ENCODE results near the gene MSH3. TPM values are rescaled to one million over a fixed set of nuclear protein-coding genes. Genes with fewer than 3 reads are reported as not detected.

MSH3 gene
- total RNA-seq, 1 donor from 2014 or later, result 15.4 TPM

DNA sequence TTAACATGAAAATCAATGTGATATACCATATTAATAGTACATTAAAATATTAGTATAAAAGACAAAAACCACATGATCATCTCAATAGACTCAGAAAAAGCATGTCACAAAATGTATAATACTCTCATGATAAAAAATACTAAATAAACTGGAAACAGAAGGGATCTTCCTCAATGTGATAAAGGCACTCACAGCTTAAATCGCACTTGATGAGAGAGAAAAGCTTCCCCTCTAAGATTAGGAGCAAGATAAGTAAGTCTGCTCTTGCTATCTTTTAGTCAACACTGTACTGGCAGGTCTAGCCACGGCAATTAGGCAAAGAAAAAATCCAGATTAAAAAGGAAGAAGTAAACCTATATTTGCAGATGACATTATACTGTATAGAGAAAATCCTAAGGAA, 21.8 kb upstream of the MSH3 start:
- Mint-ChIP-seq H3K4me3 (ENCODE audit: unreplicated experiment) (no peak overlapping the region), H3K27ac (ENCODE audit: unreplicated experiment) (no peak overlapping the region), H3K36me3 (ENCODE audit: low read depth, unreplicated experiment) (no peaks in the 10 kb centered on the region), H3K9me3 (ENCODE audit: unreplicated experiment) (no peaks in the 10 kb centered on the region), H3K27me3 (ENCODE audit: low read depth, unreplicated experiment) (no peaks in the 10 kb centered on the region), H3K4me1 (ENCODE audit: low read depth, unreplicated experiment) (no peaks in the 10 kb centered on the region)
- Histone ChIP-seq H3K9me3 (ENCODE audit: insufficient read depth, low read depth, low read length) (no peaks in the 10 kb centered on the region), H3K36me3 (ENCODE audit: insufficient read depth, low read length) (peaks cover 2% of the 10 kb centered on the region), H3K27me3 (ENCODE audit: insufficient read depth, low read length) (no peaks in the 10 kb centered on the region), H3K4me1 (ENCODE audit: insufficient read depth, low read length) (no peaks in the 10 kb centered on the region), H3K4me2 (ENCODE audit: low read length) (no peak overlapping the region), H4K20me1 (ENCODE audit: insufficient read depth, low read length) (no peaks in the 10 kb centered on the region), H3K9ac (ENCODE audit: low read length) (no peak overlapping the region), H3K4me3 (ENCODE audit: insufficient read depth, low read depth, low read length) (no peak overlapping the region), H3K27ac (ENCODE audit: low read depth, low read length) (no peak overlapping the region), H2AFZ (ENCODE audit: low read depth, low read length) (no peak overlapping the region), H3K79me2 (ENCODE audit: insufficient read depth, low read length) (no peaks in the 10 kb centered on the region)
- TF ChIP-seq CTCF (IDR thresholded peaks at IDR 0.05; ENCODE audit: insufficient read depth, low read depth, low read length) (no peak), EZH2 (IDR thresholded peaks at IDR 0.05; ENCODE audit: insufficient read depth, low read length) (no peak)
- FAIRE-seq (no peak), DNase-seq (ENCODE audit: low read depth) (no peak)

DNA sequence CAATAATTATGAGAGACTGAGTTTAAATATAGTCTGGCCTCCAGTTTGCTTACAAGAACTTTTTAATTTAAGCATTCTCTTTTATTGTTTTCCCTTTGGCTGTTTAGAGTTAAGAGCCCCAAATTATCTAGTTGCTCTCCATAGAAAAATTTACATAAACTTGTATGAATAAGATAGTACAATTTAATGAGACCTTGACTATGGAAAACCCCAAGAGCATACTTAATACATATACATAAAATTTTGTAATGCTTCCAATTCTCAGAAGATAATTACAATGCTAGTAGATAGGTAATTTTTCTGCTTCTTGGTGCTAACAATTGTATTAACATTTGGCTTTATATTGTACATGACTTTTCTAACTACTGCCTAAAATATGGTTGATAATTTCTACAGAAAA, 20.3 kb upstream of the MSH3 start:
- Mint-ChIP-seq H3K27ac (ENCODE audit: unreplicated experiment) (no peak overlapping the region), H3K4me1 (ENCODE audit: low read depth, unreplicated experiment) (no peaks in the 10 kb centered on the region), H3K9me3 (ENCODE audit: unreplicated experiment) (no peaks in the 10 kb centered on the region), H3K27me3 (ENCODE audit: low read depth, unreplicated experiment) (no peaks in the 10 kb centered on the region), H3K4me3 (ENCODE audit: unreplicated experiment) (no peak overlapping the region), H3K36me3 (ENCODE audit: low read depth, unreplicated experiment) (no peaks in the 10 kb centered on the region)
- Histone ChIP-seq H3K9ac (ENCODE audit: low read length) (no peak overlapping the region), H3K9me3 (ENCODE audit: insufficient read depth, low read depth, low read length) (no peaks in the 10 kb centered on the region), H3K79me2 (ENCODE audit: insufficient read depth, low read length) (no peaks in the 10 kb centered on the region), H3K4me2 (ENCODE audit: low read length) (no peak overlapping the region), H3K36me3 (ENCODE audit: insufficient read depth, low read length) (peaks cover 2% of the 10 kb centered on the region), H3K27ac (ENCODE audit: low read depth, low read length) (no peak overlapping the region), H3K4me1 (ENCODE audit: insufficient read depth, low read length) (no peaks in the 10 kb centered on the region), H4K20me1 (ENCODE audit: insufficient read depth, low read length) (no peaks in the 10 kb centered on the region), H3K4me3 (ENCODE audit: insufficient read depth, low read depth, low read length) (no peak overlapping the region), H3K27me3 (ENCODE audit: insufficient read depth, low read length) (no peaks in the 10 kb centered on the region), H2AFZ (ENCODE audit: low read depth, low read length) (no peak overlapping the region)
- no peak for FAIRE-seq
- no peak for DNase-seq (ENCODE audit: low read depth)
- TF ChIP-seq EZH2 (IDR thresholded peaks at IDR 0.05; ENCODE audit: insufficient read depth, low read length) (no peak), CTCF (IDR thresholded peaks at IDR 0.05; ENCODE audit: insufficient read depth, low read depth, low read length) (no peak)

DNA sequence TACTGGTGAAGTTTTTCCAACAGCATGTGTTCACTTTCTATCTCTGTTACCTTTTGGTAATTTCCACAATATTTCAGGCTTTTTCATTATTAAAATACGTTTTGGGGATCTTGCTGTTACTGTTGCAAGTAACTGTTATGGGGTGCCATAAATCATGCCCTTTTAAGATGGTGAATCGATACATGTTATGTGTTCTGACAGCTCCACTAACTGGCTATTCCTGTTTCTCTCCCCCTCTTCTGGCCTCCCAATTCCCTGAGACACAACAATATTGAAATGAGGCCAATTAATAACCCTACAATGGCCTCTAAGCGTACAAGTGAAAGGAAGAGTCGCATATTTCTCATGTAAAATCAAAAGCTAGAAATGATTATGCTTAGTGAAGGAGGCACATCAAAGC, 13.1 kb upstream of the MSH3 start:
- no peak for DNase-seq (ENCODE audit: low read depth)
- H3K27me3 ChIP-seq (ENCODE audit: insufficient read depth, low read length), result no peaks in the 10 kb centered on the region
- no peaks in the 10 kb centered on the region for H3K79me2 ChIP-seq (ENCODE audit: insufficient read depth, low read length)
- no peak overlapping the region for H3K4me3 Mint-ChIP-seq (ENCODE audit: unreplicated experiment)
- H3K27ac ChIP-seq (ENCODE audit: low read depth, low read length), result no peak overlapping the region
- no peak overlapping the region for H3K4me2 ChIP-seq (ENCODE audit: low read length)
- H2AFZ ChIP-seq (ENCODE audit: low read depth, low read length), result no peak overlapping the region
- H3K27ac Mint-ChIP-seq (ENCODE audit: unreplicated experiment), result no peak overlapping the region
- no peaks in the 10 kb centered on the region for H3K4me1 ChIP-seq (ENCODE audit: insufficient read depth, low read length)
- H3K36me3 ChIP-seq (ENCODE audit: insufficient read depth, low read length), result peaks cover 6% of the 10 kb centered on the region
- H3K27me3 Mint-ChIP-seq (ENCODE audit: low read depth, unreplicated experiment), result no peaks in the 10 kb centered on the region
- no peak for FAIRE-seq
- no peaks in the 10 kb centered on the region for H3K9me3 ChIP-seq (ENCODE audit: insufficient read depth, low read depth, low read length)
- H3K4me1 Mint-ChIP-seq (ENCODE audit: low read depth, unreplicated experiment), result no peaks in the 10 kb centered on the region
- H4K20me1 ChIP-seq (ENCODE audit: insufficient read depth, low read length), result no peaks in the 10 kb centered on the region
- peaks cover 19% of the 10 kb centered on the region for H3K36me3 Mint-ChIP-seq (ENCODE audit: low read depth, unreplicated experiment)
- H3K9ac ChIP-seq (ENCODE audit: low read length), result no peak overlapping the region
- TF ChIP-seq EZH2 (IDR thresholded peaks at IDR 0.05; ENCODE audit: insufficient read depth, low read length) (no peak), CTCF (IDR thresholded peaks at IDR 0.05; ENCODE audit: insufficient read depth, low read depth, low read length) (no peak)
- no peaks in the 10 kb centered on the region for H3K9me3 Mint-ChIP-seq (ENCODE audit: unreplicated experiment)
- H3K4me3 ChIP-seq (ENCODE audit: insufficient read depth, low read depth, low read length), result no peak overlapping the region
